ENCODE data around the gene SUMF1.

DNA sequence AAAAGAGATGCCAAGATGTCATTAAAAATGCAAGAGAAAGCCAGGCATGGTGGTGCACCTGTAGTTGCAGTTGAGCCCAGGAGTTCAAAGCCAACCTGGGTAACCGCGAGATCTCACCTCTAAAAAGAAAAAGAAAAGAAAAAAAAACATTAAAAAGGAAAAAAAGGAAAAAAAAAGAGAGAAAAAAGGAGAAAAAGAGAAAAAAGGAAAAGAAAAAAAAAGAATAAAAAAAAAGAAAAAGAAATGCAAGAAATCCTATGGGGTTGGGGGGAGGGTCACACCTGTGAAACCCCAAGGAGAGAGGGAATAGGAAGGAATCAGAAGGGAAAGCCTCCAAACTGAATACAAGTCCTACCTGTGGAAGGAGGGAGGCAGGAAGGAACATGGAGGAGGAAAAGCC lies 5.2 kb upstream of the SUMF1 start:
- TF ChIP-seq, protein P1, sequence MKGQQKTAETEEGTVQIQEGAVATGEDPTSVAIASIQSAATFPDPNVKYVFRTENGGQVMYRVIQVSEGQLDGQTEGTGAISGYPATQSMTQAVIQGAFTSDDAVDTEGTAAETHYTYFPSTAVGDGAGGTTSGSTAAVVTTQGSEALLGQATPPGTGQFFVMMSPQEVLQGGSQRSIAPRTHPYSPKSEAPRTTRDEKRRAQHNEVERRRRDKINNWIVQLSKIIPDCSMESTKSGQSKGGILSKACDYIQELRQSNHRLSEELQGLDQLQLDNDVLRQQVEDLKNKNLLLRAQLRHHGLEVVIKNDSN (IDR thresholded peaks at IDR 0.05), result no peak
- TF ChIP-seq RAD21 (IDR thresholded peaks at IDR 0.05; ENCODE audit: low read depth) (no peak), EP300 (IDR thresholded peaks at IDR 0.05; ENCODE audit: borderline replicate concordance) (no peak), FOXM1 (IDR thresholded peaks at IDR 0.05; ENCODE audit: borderline replicate concordance, low read depth) (no peak), TAF1 (IDR thresholded peaks at IDR 0.05; ENCODE audit: low read depth) (no peak), TCF12 (IDR thresholded peaks at IDR 0.05; ENCODE audit: low read depth) (no peak), EGR1 (IDR thresholded peaks at IDR 0.05) (no peak), CREB1 (IDR thresholded peaks at IDR 0.05; ENCODE audit: low read depth) (no peak), ZBTB7A (IDR thresholded peaks at IDR 0.05; ENCODE audit: low read depth) (no peak), CEBPB (IDR thresholded peaks at IDR 0.05) (no peak)
- TF ChIP-seq, protein P2, sequence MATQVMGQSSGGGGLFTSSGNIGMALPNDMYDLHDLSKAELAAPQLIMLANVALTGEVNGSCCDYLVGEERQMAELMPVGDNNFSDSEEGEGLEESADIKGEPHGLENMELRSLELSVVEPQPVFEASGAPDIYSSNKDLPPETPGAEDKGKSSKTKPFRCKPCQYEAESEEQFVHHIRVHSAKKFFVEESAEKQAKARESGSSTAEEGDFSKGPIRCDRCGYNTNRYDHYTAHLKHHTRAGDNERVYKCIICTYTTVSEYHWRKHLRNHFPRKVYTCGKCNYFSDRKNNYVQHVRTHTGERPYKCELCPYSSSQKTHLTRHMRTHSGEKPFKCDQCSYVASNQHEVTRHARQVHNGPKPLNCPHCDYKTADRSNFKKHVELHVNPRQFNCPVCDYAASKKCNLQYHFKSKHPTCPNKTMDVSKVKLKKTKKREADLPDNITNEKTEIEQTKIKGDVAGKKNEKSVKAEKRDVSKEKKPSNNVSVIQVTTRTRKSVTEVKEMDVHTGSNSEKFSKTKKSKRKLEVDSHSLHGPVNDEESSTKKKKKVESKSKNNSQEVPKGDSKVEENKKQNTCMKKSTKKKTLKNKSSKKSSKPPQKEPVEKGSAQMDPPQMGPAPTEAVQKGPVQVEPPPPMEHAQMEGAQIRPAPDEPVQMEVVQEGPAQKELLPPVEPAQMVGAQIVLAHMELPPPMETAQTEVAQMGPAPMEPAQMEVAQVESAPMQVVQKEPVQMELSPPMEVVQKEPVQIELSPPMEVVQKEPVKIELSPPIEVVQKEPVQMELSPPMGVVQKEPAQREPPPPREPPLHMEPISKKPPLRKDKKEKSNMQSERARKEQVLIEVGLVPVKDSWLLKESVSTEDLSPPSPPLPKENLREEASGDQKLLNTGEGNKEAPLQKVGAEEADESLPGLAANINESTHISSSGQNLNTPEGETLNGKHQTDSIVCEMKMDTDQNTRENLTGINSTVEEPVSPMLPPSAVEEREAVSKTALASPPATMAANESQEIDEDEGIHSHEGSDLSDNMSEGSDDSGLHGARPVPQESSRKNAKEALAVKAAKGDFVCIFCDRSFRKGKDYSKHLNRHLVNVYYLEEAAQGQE (IDR thresholded peaks at IDR 0.05; ENCODE audit: low read depth), result no peak

Data from Ishikawa (cell line).